Stimulated activated CD4-positive, alpha-beta T cell treated with anti-CD3 and anti-CD28 coated beads, Interleukin-15, amount 100 ng/mL, for 48 hours (primary cell): ENCODE measurements around the gene SLC27A3.

ENCODE experiments used
- DNase-seq, 2 donors: peaks; one replicate each; pipeline ENCODE4 v3.0.0-alpha.2; 2020; ENCODE audit warnings: low read depth in 2 of 2

The SLC27A3 gene

GRCh38 chr1:153774780-153775457 is at the start of gene SLC27A3:
Gene SLC27A3 (plus strand): TSS chr1:153775407. CDS start chr1:153775498, 91 bp downstream.
- DNase-seq = peak in 1 of 2 donors; percentile 13

GRCh38 chr1:153727463-153728304 is 47.5 kb upstream of the SLC27A3 start, which contains the start of gene INTS3:
Gene INTS3 (plus strand): TSS chr1:153728050. CDS start chr1:153728635, 585 bp downstream.
- DNase-seq = peak; percentile 99

GRCh38 chr1:153728305-153729066 is 46.7 kb upstream of the SLC27A3 start:
- DNase-seq = peak in 1 of 2 donors; percentile 11

GRCh38 chr1:153730468-153730988 is 44.7 kb upstream of the SLC27A3 start:
- DNase-seq = no peak

GRCh38 chr1:153733970-153734369 is 41.2 kb upstream of the SLC27A3 start:
- DNase-seq = no peak

GRCh38 chr1:153734396-153735089 is 40.7 kb upstream of the SLC27A3 start:
- no peak for DNase-seq

- no peak for DNase-seq
Measured at GRCh38 chr1:153735090-153735420, 40.2 kb upstream of the SLC27A3 start.

GRCh38 chr1:153741986-153742385 is 33.2 kb upstream of the SLC27A3 start:
- no peak for DNase-seq

GRCh38 chr1:153742411-153743142 is 32.6 kb upstream of the SLC27A3 start:
- DNase-seq = no peak

GRCh38 chr1:153745417-153745816 is 29.8 kb upstream of the SLC27A3 start:
- DNase-seq = no peak

- DNase-seq = no peak
Measured at GRCh38 chr1:153746174-153746573, 29.0 kb upstream of the SLC27A3 start.

- DNase-seq = no peak
Measured at GRCh38 chr1:153748903-153749302, 26.3 kb upstream of the SLC27A3 start.

GRCh38 chr1:153749408-153750005 is 25.7 kb upstream of the SLC27A3 start:
- DNase-seq = peak; percentile 62 to 74

GRCh38 chr1:153750026-153750995 is 24.9 kb upstream of the SLC27A3 start:
- no peak for DNase-seq

- no peak for DNase-seq
Measured at GRCh38 chr1:153752072-153752471, 23.1 kb upstream of the SLC27A3 start.

GRCh38 chr1:153752571-153753195 is 22.5 kb upstream of the SLC27A3 start:
- DNase-seq = no peak

- DNase-seq = no peak
Measured at GRCh38 chr1:153754266-153754665, 20.9 kb upstream of the SLC27A3 start.

- DNase-seq = no peak
Measured at GRCh38 chr1:153760440-153760839, 14.8 kb upstream of the SLC27A3 start.
